ENCODE data around the gene TMEM218.

TMEM218 gene

DNA sequence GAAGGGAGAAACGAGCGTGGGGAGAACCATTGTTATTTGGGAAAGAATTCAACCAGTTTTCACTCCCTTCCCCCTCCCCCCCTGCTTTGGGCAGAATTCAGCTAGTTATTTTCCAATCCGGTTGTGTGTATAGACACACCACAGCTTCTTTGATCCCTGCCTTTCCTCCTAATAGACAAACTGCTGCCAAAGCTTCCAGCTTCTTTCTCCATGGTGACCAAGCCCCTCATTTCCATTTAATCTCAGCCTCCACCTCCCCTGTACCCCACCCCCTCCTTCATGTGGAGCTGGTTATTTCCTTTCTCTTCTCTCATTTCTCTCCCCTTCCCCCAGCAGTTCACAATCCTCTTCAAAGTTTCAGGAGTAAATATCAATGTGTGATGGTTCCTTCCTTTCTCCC lies 28.4 kb upstream of the TMEM218 start:
- no peak for DNase-seq
- Histone ChIP-seq H3K4me3 (ENCODE audit: low read depth in 1 of 2, low read length in 2 of 2) (no peak overlapping the region), H3K4me1 (ENCODE audit: insufficient read depth, low read length) (0 out of 2 replicates have a peak, but pooled peaks cover 5% of the 10 kb centered on the region), H3K4me2 (ENCODE audit: insufficient read depth, low read length) (no peak overlapping the region), H2AFZ (ENCODE audit: low read depth, low read length) (no peak overlapping the region), H3K36me3 (ENCODE audit: insufficient read depth, low read length) (no peaks in the 10 kb centered on the region), H3K27ac (ENCODE audit: low read length) (no peak overlapping the region), H3K9me3 (ENCODE audit: insufficient read depth, low read length, severe bottlenecking) (no peaks in the 10 kb centered on the region), H3K9ac (ENCODE audit: low read depth, low read length) (no peak overlapping the region), H3K27me3 (ENCODE audit: insufficient read depth, low read length, poor library complexity) (peaks cover 21% of the 10 kb centered on the region), H4K20me1 (ENCODE audit: insufficient read depth, low read length) (no peaks in the 10 kb centered on the region; the same call in none of the 2 replicates), H3K79me2 (ENCODE audit: insufficient read depth, low read length) (no peaks in the 10 kb centered on the region)
- TF ChIP-seq, protein P1, sequence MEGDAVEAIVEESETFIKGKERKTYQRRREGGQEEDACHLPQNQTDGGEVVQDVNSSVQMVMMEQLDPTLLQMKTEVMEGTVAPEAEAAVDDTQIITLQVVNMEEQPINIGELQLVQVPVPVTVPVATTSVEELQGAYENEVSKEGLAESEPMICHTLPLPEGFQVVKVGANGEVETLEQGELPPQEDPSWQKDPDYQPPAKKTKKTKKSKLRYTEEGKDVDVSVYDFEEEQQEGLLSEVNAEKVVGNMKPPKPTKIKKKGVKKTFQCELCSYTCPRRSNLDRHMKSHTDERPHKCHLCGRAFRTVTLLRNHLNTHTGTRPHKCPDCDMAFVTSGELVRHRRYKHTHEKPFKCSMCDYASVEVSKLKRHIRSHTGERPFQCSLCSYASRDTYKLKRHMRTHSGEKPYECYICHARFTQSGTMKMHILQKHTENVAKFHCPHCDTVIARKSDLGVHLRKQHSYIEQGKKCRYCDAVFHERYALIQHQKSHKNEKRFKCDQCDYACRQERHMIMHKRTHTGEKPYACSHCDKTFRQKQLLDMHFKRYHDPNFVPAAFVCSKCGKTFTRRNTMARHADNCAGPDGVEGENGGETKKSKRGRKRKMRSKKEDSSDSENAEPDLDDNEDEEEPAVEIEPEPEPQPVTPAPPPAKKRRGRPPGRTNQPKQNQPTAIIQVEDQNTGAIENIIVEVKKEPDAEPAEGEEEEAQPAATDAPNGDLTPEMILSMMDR (IDR thresholded peaks at IDR 0.05; ENCODE audit: borderline replicate concordance, extremely low read depth, low read length, poor library complexity, severe bottlenecking), result no peak
- TF ChIP-seq EZH2 (IDR thresholded peaks at IDR 0.05; ENCODE audit: borderline replicate concordance, low read depth, low read length, severe bottlenecking), result no peak
- ATAC-seq (ENCODE audit: insufficient read depth, low read depth), result no peak

DNA sequence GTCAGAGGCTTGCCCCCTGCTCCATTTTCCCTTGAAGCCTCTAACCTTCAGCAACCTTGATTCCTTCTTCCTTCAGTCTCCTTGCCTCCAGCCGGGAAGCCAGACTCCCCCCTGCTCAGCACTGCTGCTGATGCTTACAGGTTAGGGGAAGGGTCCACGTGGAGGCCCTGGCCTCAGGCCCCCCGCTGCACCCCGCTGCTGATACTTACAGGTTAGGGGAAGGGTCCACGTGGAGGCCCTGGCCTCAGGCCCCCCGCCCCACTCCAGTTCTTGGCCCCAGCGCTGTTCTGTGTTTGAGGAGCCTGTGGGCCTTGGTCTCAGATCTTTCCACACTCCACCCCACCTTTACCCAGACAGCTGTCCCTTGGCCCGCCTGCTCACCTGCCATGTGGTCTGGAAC lies 27.5 kb upstream of the TMEM218 start:
- ATAC-seq (ENCODE audit: insufficient read depth, low read depth), result no peak
- H3K9me3 ChIP-seq (ENCODE audit: insufficient read depth, low read length, severe bottlenecking), result no peaks in the 10 kb centered on the region
- H3K27ac ChIP-seq (ENCODE audit: low read length), result no peak overlapping the region
- 0 out of 2 replicates have a peak, but pooled peaks cover 5% of the 10 kb centered on the region for H3K4me1 ChIP-seq (ENCODE audit: insufficient read depth, low read length)
- H3K4me2 ChIP-seq (ENCODE audit: insufficient read depth, low read length), result no peak overlapping the region
- no peak overlapping the region for H2AFZ ChIP-seq (ENCODE audit: low read depth, low read length)
- H3K27me3 ChIP-seq (ENCODE audit: insufficient read depth, low read length, poor library complexity), result peaks cover 24% of the 10 kb centered on the region
- H3K4me3 ChIP-seq (ENCODE audit: low read depth in 1 of 2, low read length in 2 of 2), result no peak overlapping the region
- H3K36me3 ChIP-seq (ENCODE audit: insufficient read depth, low read length), result no peaks in the 10 kb centered on the region
- DNase-seq, result no peak
- no peaks in the 10 kb centered on the region for H3K79me2 ChIP-seq (ENCODE audit: insufficient read depth, low read length)
- H3K9ac ChIP-seq (ENCODE audit: low read depth, low read length), result no peak overlapping the region
- no peak for TF ChIP-seq EZH2 (IDR thresholded peaks at IDR 0.05; ENCODE audit: borderline replicate concordance, low read depth, low read length, severe bottlenecking)
- TF ChIP-seq, protein P1 (IDR thresholded peaks at IDR 0.05; ENCODE audit: borderline replicate concordance, extremely low read depth, low read length, poor library complexity, severe bottlenecking), result no peak
- H4K20me1 ChIP-seq (ENCODE audit: insufficient read depth, low read length), result no peaks in the 10 kb centered on the region; the same call in none of the 2 replicates

- H3K9me3 ChIP-seq (ENCODE audit: insufficient read depth, low read length, severe bottlenecking), result no peaks in the 10 kb centered on the region
- ATAC-seq (ENCODE audit: insufficient read depth, low read depth), result no peak
- H4K20me1 ChIP-seq (ENCODE audit: insufficient read depth, low read length), result no peaks in the 10 kb centered on the region
- H3K9ac ChIP-seq (ENCODE audit: low read depth, low read length), result no peak overlapping the region
- H3K4me1 ChIP-seq (ENCODE audit: insufficient read depth, low read length), result no peaks in the 10 kb centered on the region
- no peak overlapping the region for H3K4me3 ChIP-seq (ENCODE audit: low read depth in 1 of 2, low read length in 2 of 2)
- H3K36me3 ChIP-seq (ENCODE audit: insufficient read depth, low read length), result no peaks in the 10 kb centered on the region
- H2AFZ ChIP-seq (ENCODE audit: low read depth, low read length), result no peak overlapping the region
- no peak for DNase-seq
- H3K79me2 ChIP-seq (ENCODE audit: insufficient read depth, low read length), result no peaks in the 10 kb centered on the region
- no peak overlapping the region for H3K27ac ChIP-seq (ENCODE audit: low read length)
- no peak for TF ChIP-seq EZH2 (IDR thresholded peaks at IDR 0.05; ENCODE audit: borderline replicate concordance, low read depth, low read length, severe bottlenecking)
- TF ChIP-seq, protein P1 (IDR thresholded peaks at IDR 0.05; ENCODE audit: borderline replicate concordance, extremely low read depth, low read length, poor library complexity, severe bottlenecking), result no peak
- peaks cover 21% of the 10 kb centered on the region for H3K27me3 ChIP-seq (ENCODE audit: insufficient read depth, low read length, poor library complexity)
- H3K4me2 ChIP-seq (ENCODE audit: insufficient read depth, low read length), result no peak overlapping the region
These were observed 24.6 kb upstream of the TMEM218 start for GRCh38 chr11:125136001-125136400.

GRCh38 chr11:125132596-125132995 lies 21.2 kb upstream of the TMEM218 start:
- Histone ChIP-seq H3K4me1 (ENCODE audit: insufficient read depth, low read length) (no peaks in the 10 kb centered on the region), H4K20me1 (ENCODE audit: insufficient read depth, low read length) (no peaks in the 10 kb centered on the region), H3K36me3 (ENCODE audit: insufficient read depth, low read length) (no peaks in the 10 kb centered on the region), H3K27me3 (ENCODE audit: insufficient read depth, low read length, poor library complexity) (peaks cover 19% of the 10 kb centered on the region), H2AFZ (ENCODE audit: low read depth, low read length) (no peak overlapping the region), H3K9me3 (ENCODE audit: insufficient read depth, low read length, severe bottlenecking) (no peaks in the 10 kb centered on the region), H3K79me2 (ENCODE audit: insufficient read depth, low read length) (no peaks in the 10 kb centered on the region), H3K4me2 (ENCODE audit: insufficient read depth, low read length) (no peak overlapping the region), H3K4me3 (ENCODE audit: low read depth in 1 of 2, low read length in 2 of 2) (no peak overlapping the region), H3K27ac (ENCODE audit: low read length) (no peak overlapping the region), H3K9ac (ENCODE audit: low read depth, low read length) (no peak overlapping the region)
- ATAC-seq (ENCODE audit: insufficient read depth, low read depth), result no peak
- TF ChIP-seq EZH2 (IDR thresholded peaks at IDR 0.05; ENCODE audit: borderline replicate concordance, low read depth, low read length, severe bottlenecking), result no peak
- TF ChIP-seq, protein P1 (IDR thresholded peaks at IDR 0.05; ENCODE audit: borderline replicate concordance, extremely low read depth, low read length, poor library complexity, severe bottlenecking), result no peak
- no peak for DNase-seq
